WTC11 (cell line): Measurements from ENCODE around the gene ZNF592.

Source experiments
- ATF6 ChIP-seq: sonication (generic); formaldehyde crosslinking; IDR thresholded peaks from 2 replicates; pipeline ENCODE4 v1.8.1; 2023; ENCODE audit warnings: mild to moderate bottlenecking, missing genetic modification reagents
- CREB1 ChIP-seq: sonication (generic); formaldehyde crosslinking; IDR thresholded peaks from 2 replicates; pipeline ENCODE4 v1.8.0; 2023; ENCODE audit warnings: mild to moderate bottlenecking, missing genetic modification reagents
- CTCF ChIP-seq: fragments of 200-600 bp; IDR thresholded peaks from 2 replicates; pipeline ENCODE4 v1.8.0; 2022; ENCODE audit warnings: antibody characterized with exemption
- ELF4 ChIP-seq: sonication (generic); formaldehyde crosslinking; IDR thresholded peaks from 2 replicates; pipeline ENCODE4 v1.8.1; 2022; ENCODE audit warnings: low read depth, mild to moderate bottlenecking, moderate library complexity, missing genetic modification reagents
- JUN ChIP-seq: sonication (generic); formaldehyde crosslinking; IDR thresholded peaks from 2 replicates; pipeline ENCODE4 v1.8.0; 2023; ENCODE audit warnings: mild to moderate bottlenecking, missing genetic modification reagents
- MAX ChIP-seq: sonication (generic); formaldehyde crosslinking; IDR thresholded peaks from 2 replicates; pipeline ENCODE4 v1.8.0; 2022; ENCODE audit warnings: mild to moderate bottlenecking, missing genetic modification reagents
- NFE2L1 ChIP-seq: sonication (generic); formaldehyde crosslinking; IDR thresholded peaks from 2 replicates; pipeline ENCODE4 v1.8.1; 2023; ENCODE audit warnings: missing genetic modification reagents
- NR1H2 ChIP-seq: sonication (generic); formaldehyde crosslinking; IDR thresholded peaks from 2 replicates; pipeline ENCODE4 v1.9.0; 2021; ENCODE audit warnings: mild to moderate bottlenecking, moderate library complexity, missing genetic modification reagents
- TCF7 ChIP-seq: sonication (generic); formaldehyde crosslinking; IDR thresholded peaks from 2 replicates; pipeline ENCODE4 v1.8.0; 2022; ENCODE audit warnings: mild to moderate bottlenecking, low read depth, missing genetic modification reagents, moderate library complexity
- TP53 ChIP-seq: sonication (generic); formaldehyde crosslinking; IDR thresholded peaks from 2 replicates; pipeline ENCODE4 v1.8.1; 2023; ENCODE audit warnings: mild to moderate bottlenecking, missing genetic modification reagents

- TF ChIP-seq CTCF (no peak), MAX (CRISPR knock-in tag) (no peak), ATF6 (CRISPR knock-in tag) (no peak), NR1H2 (CRISPR knock-in tag) (no peak), ELF4 (CRISPR knock-in tag) (no peak), JUN (CRISPR knock-in tag) (no peak), CREB1 (CRISPR knock-in tag) (no peak), NFE2L1 (CRISPR knock-in tag) (no peak), TP53 (CRISPR knock-in tag) (no peak), TCF7 (CRISPR knock-in tag) (no peak)
These were observed 33.1 kb downstream of the ZNF592 start for GRCh38 chr15:84781495-84781894.
